Endothelial cell of umbilical vein (primary cell): ENCODE data around the gene TPCN2.

Experiments
- CTCF ChIP-seq, 2 donors: IDR thresholded peaks; 1 replicate in 1 of 2; 2 replicates in 1 of 2; pipeline ENCODE4 v1.5.1; 2011; ENCODE audit warnings: low read length in 2 of 2, mild to moderate bottlenecking in 2 of 2, moderate library complexity in 2 of 2, control low read depth in 1 of 2, inconsistent platforms in 1 of 2, low read depth in 1 of 2; ENCODE audit not compliant: insufficient read depth in 1 of 2; ENCODE audit errors: extremely low read depth in 1 of 2
- EZH2 ChIP-seq: IDR thresholded peaks from 2 replicates; pipeline ENCODE4 v1.6.1; 2012; ENCODE audit warnings: borderline replicate concordance, low read depth, mild to moderate bottlenecking, moderate library complexity, low read length, inconsistent platforms; ENCODE audit not compliant: severe bottlenecking
- FOS ChIP-seq: IDR thresholded peaks from 2 replicates; pipeline ENCODE4 v1.6.1; 2011; ENCODE audit warnings: mild to moderate bottlenecking, low read length, moderate library complexity, borderline replicate concordance; ENCODE audit not compliant: insufficient read depth
- MYC ChIP-seq: IDR thresholded peaks from one replicate; pipeline ENCODE4 v1.6.1; 2011; ENCODE audit warnings: mild to moderate bottlenecking, low read depth, low read length
- POLR2A ChIP-seq: IDR thresholded peaks from 2 replicates; pipeline ENCODE4 v1.6.1; 2012; ENCODE audit warnings: low read depth, mild to moderate bottlenecking, control low read depth, low read length
- POLR2AphosphoS5 ChIP-seq: IDR thresholded peaks from 2 replicates; pipeline ENCODE4 v1.6.1; 2012; ENCODE audit warnings: low read depth, mild to moderate bottlenecking, control low read depth, low read length, moderate library complexity; ENCODE audit not compliant: insufficient read depth

GRCh38 chr11:69115586-69116560 lies 67.1 kb downstream of the TPCN2 start:
- TF ChIP-seq CTCF (IDR thresholded peaks at IDR 0.05; ENCODE audit: extremely low read depth in 1 of 2, insufficient read depth in 1 of 2, low read depth in 1 of 2, low read length in 2 of 2), result no peak
- TF ChIP-seq POLR2A, result no peak
- TF ChIP-seq POLR2AphosphoS5, result no peak
- TF ChIP-seq MYC, result no peak
- no peak for TF ChIP-seq EZH2
- no peak for TF ChIP-seq FOS
